Left colon (tissue), 2 donors: ENCODE results near the gene C20orf204. TPM values are rescaled to one million over a fixed set of nuclear protein-coding genes. Genes with fewer than 3 reads are reported as not detected.

Experiments
- ATAC-seq: fragments of 200-7000 bp; cut with Tn5 transposase; one replicate; pipeline ENCODE4 v1.9.1; 2020; ENCODE audit warnings: mild to moderate bottlenecking, moderate library complexity
- DNase-seq, 2 donors: peaks; one replicate each; pipeline ENCODE4 v3.0.0-alpha.2; 2020
- intact Hi-C, 2 donors: fragments of 100-400 bp; cut with DNase I in 1 of 2; cut with micrococcal nuclease in 1 of 2; formaldehyde crosslinking; loops; one replicate each; pipeline versions ENCODE4 v1.11.2 to v1.14.0; 2022; cut with DNase I, micrococcal nuclease
- total RNA-seq, 2 donors: library from RNA; stranded (reverse); fragmentation: NEBNext Ultra II Directional; extraction: Animal tissue kit (Norgen Biotek cat#: 25700); gene quantifications; one replicate each; pipeline ENCODE4 v1.2.1, GENCODE V29; 2021
- donor health status: DM: no; HTN: no; CAD: no.
- donor health status: DM: yes; HTN: yes; CAD: no.

The C20orf204 gene
- total RNA-seq, 2 donors from 2014 or later, result 0.67 to 1.7 TPM

DNA sequence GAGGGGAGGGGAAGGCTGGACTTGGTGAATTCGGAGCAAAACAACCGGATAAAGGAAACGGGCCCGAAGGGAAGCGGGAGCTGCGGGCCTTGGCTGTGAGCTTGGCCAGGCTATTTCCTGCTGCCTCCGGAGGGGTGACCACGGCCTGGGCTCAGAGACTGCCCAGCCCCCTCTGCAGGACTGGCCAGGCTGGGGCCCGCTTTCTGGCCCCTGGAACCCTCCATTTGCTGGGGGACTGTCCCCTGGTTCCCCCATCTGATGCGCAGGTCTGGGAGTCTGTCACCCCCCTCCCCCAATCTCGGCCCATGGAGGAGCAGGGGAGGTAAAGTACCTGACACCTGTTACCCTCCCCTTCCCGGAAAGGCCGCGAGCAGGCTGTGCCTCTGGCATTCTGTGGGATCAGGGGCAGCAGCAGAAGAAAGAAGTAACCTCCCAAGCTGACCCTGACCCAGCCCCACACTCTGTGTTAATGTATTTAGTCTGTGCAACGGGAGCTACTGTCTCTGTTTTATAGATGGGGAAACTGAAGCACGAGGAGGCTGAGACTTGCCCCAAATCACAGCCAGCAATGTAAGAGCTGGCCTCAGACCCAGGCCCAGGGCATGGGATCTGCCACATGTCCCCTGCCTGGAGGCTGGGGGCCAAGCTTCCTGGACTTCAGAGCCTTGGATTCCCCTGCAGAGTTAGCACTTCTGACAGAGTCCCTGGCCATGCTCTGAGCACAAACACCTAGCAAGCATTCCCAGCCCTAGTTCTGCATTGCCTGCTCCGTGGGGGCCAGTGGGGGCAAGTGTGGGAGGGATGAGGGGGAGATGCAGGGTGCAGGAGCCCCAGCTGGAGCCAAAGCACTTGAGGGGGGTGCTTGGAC, 3.5 kb downstream of the C20orf204 start:
- DNase-seq (no peak), ATAC-seq (peak; percentile 16)
- intact Hi-C loops, result no loop called here

- ATAC-seq (no peak), DNase-seq (no peak)
- intact Hi-C loops, result no loop called here
Measured at GRCh38 chr20:64040231-64041039, 4.5 kb downstream of the C20orf204 start.

GRCh38 chr20:64041040-64041780, 5.2 kb downstream of the C20orf204 start:
- no peak for ATAC-seq
- no peak for DNase-seq
- intact Hi-C loops, result no loop called here

DNA sequence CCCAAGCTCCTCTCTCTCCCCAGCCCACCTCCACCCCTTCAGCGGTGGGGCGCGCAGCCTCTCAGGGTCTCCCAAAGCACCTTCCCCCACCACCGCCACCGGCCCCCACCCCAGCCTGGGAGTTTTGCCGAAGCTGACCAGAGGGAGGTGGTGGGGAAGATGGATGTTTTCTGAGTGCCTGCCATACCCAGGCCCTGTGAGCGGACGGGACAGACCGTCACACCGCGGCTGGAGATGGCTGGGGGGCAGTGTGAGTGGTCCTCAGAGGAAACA, 5.7 kb downstream of the C20orf204 start:
- intact Hi-C loops, result no loop called here
- no peak for DNase-seq
- ATAC-seq, result no peak

DNA sequence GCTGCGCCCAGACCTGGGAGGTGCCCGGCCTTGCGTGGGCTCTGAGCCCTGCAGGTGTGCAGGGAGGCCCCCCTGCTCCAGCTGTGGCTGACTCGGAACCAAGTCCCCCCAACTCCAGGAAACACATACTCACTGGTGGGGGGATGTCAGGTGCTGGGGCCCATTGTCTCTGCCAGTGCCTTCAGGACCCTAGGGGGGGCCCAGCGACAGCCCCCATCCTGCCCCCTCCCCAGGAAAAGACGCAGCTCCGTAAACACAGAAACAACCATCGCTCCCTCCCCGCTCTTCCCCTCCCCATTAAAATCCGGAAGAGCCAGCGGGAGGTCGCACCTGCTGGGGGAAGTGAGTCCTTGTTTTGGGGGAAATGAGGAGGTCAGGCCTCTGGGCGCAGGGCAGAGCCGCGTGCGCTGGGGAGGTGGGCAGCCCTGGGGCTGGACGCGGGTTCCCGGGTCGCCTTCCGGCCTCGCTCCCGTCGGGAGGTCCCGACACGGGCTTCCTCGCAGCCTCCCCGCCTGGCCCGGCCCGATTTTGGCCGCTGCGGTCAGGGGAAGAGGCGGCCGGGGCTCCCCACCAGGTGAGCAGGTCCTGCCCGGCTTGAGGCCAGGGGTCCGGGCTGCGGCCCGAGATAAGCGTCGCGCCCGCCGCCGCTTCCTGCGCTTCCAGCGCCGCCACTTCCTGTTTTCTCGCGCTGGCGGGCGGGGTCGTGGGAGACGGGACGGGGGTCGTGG, 6.2 kb downstream of the C20orf204 start:
- no peak for DNase-seq
- intact Hi-C loops, result no loop called here
- ATAC-seq, result no peak

DNA sequence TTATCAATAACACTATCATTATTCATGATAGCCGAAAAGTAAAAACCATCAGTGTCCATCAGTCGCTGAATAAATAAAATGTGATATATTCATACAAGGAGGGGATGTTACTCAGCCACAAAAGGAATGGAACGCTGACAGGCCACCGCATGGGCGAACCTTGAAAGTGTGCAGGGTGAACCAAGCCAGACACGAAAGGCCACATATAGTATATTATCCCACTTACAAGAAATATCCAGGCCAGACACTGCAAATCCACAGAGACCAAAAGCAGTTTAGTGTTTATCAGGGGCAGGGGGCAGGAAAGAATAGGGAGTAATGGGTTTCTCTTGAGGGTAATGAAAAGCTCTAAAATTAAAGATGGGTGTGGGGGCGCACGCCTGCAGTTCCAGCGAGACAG, 7.8 kb downstream of the C20orf204 start:
- DNase-seq (no peak), ATAC-seq (no peak)
- intact Hi-C loops, result no loop called here

DNA sequence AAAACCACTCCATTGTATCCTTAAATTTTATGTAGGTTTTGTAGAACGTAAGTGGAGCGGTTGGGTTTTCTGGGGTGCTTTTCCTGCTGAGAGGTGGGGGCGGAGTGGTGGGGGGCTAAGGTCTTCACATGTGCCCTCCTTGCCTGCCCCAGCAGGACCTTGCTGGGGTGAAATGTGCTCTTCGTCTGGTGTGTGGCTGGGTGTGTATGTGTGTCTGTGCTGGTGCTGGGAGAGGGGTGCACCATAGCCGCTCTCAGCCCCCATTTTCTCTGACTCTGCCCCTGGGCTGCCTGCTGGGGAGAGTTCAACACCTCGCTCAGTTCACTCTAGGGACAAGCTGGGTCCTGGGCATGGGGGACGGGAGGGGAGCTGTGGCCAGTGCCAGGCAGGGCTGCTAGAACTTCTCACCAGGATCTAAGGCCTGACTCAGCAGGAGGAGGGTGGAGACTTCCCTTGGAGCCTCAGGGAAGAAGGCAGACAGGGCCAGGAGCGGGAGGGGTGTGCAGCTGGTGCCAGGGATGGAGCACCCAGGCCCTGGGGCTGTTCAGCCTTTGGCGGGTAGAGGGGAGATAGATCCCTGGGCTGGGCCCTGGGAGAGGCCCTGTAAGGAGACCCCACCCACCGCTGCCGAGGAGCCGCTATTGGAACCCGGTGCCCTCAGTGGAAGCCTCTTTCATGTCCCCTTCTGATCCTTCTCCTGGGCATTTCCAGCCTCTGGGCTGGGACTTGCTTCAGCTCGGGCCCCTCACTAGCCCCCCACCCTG, 8.7 kb downstream of the C20orf204 start:
- no peak for DNase-seq
- intact Hi-C loops, result no loop called here
- peak; percentile 18 for ATAC-seq

- ATAC-seq (no peak), DNase-seq (no peak)
- intact Hi-C loops, result no loop called here
Measured at GRCh38 chr20:64045346-64046011, 9.5 kb downstream of the C20orf204 start.

GRCh38 chr20:64047046-64047389, 11.0 kb downstream of the C20orf204 start:
- DNase-seq, result no peak
- intact Hi-C loops, result no loop called here
- ATAC-seq, result no peak

DNA sequence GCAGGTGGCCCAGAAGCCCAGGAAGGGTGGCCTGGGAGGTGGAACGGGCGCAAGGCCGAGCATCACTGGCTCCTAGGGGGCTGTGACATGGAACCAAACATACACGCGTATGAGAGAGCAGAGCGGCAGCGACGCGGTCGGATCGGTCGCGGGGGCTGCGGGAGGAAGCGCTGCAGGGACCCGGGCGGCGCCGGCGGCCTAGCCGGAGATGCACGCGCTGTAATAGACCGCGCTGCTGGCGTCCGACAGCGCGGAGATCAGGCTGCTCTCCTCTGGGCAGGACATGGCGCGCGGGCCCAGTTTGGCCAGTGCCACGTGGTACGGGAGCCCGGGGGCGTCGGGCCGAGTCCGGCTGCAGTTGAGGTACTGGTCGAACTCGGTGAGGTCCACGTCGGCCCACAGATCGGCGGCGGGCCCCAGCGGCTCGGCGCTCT, 12.0 kb downstream of the C20orf204 start:
- ATAC-seq, result no peak
- DNase-seq, result no peak
- intact Hi-C loops, result no loop called here

DNA sequence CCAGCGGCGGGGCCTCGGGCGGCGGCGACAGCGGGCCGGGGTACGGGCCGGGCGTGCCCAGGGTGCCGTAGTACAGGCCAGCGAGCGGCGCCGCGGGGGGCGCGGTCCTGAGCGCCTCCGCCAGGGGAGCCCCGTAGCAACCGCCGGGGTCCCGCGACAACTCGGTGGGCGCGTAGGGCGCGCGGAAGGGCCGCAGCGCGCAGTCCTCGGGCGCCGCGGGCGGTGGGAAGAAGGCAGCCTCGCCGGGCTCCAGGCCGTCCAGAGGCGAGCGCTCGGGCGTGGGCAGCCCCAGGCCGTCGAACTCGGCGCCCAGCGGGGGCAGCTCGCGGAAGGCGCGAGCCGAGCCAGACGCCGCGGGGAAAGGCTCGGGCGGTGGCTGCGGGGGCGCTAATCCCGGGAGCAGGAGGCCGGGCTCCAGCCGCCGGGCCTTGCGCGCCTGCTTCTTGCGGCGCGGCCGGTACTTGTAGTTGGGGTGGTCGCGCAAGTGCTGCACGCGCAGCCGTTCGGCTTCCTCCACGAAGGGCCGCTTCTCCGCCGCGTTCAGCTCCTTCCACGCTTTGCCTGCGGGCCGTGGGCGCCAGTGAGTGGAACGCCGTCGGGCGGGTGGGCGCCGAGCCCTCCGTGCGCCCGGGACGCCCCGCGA, 12.5 kb downstream of the C20orf204 start:
- intact Hi-C loops, result no loop called here
- no peak for DNase-seq
- ATAC-seq, result no peak

DNA sequence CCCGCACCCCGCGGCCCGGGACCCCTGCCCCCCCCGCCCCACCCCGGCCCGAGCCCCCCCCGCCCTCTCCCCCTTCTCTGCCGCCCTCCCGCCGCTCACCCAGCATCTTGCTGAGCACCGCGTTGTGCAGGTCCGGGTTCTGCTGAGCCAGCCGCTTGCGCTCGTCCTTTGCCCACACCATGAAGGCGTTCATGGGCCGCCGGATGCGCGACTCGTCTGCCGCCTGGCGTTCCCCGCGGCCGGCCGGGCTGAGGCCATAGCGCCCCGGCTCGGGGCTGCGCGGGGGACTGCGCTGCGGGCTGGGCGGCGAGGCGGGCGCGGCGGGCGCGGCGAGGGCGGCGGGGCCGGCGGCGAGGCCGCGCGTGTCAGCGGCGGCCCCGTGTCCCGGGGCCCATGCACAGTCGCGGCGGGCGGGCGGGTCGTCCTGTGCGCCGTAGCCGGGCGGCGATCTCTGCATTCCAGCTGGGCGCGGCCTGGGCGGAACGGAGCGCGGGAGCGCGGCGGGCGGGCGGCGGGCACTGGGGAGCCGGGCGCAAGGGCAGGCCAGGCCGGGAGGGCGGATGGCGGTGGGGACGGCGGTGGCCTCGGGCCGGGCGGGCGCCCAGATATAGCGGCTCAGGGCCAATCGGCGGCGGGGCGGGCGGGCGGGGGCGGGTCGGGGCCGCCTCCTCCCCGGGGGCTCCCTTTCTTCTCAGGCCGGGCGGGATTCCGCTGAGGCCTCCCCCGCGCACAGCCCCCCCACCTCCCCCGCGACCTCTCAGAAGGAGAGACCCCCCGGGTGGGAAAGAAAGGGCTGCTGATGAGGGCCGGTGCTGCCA, 13.3 kb downstream of the C20orf204 start, which contains the start of gene SOX18:
SOX18 (minus strand) TSS at position 580 of the 818 bp plus-strand sequence; CDS start at position 457, 123 bp downstream.
- intact Hi-C loops, result no loop called here
- ATAC-seq (peak; percentile 34), DNase-seq (no peak)

DNA sequence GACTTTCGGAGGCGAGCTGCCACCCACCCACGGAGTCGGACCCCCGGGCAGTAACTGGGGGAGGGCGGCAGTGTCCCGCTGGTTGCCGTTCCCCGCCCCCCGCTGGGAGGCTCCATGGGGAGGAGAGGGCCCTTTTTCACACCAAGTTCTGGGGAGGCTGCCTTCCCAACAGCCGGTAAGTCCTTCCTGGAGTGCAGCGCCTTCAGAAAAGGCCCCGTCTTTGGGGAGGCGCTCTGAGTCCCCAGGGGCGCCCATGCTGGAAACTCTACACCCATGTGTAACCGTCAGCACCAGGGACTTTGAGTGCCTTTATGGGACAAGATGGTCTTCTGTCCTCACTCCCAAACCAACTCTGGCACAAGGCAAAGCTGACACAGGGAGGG, 13.9 kb downstream of the C20orf204 start:
- no peak for ATAC-seq
- DNase-seq, result no peak
- intact Hi-C loops, result no loop called here

GRCh38 chr20:64050261-64051032, 14.5 kb downstream of the C20orf204 start:
- intact Hi-C loops, result no loop called here
- no peak for ATAC-seq

DNA sequence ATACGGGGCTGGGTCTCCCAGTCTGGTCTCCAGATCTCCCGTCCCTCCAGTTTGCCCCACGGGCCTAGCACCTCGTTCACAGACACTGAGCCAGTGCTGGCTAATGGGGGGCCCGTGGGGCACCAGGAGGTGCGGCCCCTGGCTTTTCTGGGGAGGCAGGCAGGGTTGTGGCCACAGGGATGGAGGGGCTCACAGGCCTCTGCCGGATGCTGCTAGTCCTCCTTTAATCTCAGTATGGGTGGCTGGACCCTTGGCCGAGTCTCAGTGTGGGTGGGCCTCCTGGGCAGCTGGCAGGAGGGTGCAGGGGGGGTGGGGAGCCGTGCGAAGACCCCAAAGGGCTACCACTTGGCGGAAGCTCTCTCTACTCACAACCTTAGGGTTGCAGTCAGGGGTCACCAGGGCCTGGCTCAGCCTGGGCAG, 15.1 kb downstream of the C20orf204 start:
- intact Hi-C loops, result no loop called here
- ATAC-seq, result no peak

More at GRCh38 chr20:64050261-64051032, 14.5 kb downstream of the C20orf204 start:
- DNase-seq, result no peak

More for the DNA sequence above, 15.1 kb downstream of the C20orf204 start:
- no peak for DNase-seq
